Bone marrow (tissue), 2 donors: ENCODE data around the gene NPY1R.

Experiments used
- DNase-seq, 2 donors: peaks; one replicate each; lab custom pipeline; 2025; lab: John Stamatoyannopoulos, UW

The NPY1R gene

GRCh38 chr4:163279713-163280112 lies 52.7 kb downstream of the NPY1R start:
- DNase-seq: no peak

- DNase-seq: no peak
These were observed 57.5 kb downstream of the NPY1R start for GRCh38 chr4:163274861-163275260.
